ENCODE data around the gene MAD1L1.

DNA sequence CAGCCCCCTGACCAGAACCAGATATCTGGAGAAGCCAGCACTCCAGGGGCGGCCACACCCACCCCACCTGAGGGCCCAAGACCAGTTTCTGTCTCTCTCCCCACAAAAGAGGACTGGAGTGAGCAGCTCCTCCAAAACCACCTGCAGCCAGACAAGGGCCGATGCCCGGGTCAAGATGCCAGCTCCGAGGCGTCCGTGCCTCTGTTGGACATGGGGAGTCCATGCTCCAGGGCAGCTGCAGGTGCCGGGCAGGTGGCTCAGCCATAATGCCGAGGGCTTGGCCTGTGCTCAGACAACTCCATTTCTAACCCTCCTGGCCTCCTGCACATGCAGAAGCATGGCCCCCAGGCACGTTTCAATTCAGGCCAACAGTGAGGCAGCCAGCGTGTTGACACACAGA lies 234.6 kb downstream of the MAD1L1 start:
- TF ChIP-seq, protein P1, sequence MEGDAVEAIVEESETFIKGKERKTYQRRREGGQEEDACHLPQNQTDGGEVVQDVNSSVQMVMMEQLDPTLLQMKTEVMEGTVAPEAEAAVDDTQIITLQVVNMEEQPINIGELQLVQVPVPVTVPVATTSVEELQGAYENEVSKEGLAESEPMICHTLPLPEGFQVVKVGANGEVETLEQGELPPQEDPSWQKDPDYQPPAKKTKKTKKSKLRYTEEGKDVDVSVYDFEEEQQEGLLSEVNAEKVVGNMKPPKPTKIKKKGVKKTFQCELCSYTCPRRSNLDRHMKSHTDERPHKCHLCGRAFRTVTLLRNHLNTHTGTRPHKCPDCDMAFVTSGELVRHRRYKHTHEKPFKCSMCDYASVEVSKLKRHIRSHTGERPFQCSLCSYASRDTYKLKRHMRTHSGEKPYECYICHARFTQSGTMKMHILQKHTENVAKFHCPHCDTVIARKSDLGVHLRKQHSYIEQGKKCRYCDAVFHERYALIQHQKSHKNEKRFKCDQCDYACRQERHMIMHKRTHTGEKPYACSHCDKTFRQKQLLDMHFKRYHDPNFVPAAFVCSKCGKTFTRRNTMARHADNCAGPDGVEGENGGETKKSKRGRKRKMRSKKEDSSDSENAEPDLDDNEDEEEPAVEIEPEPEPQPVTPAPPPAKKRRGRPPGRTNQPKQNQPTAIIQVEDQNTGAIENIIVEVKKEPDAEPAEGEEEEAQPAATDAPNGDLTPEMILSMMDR (IDR thresholded peaks at IDR 0.05; ENCODE audit: borderline replicate concordance, extremely low read depth, low read length, poor library complexity, severe bottlenecking): no peak
- no peak for TF ChIP-seq EZH2 (IDR thresholded peaks at IDR 0.05; ENCODE audit: borderline replicate concordance, low read depth, low read length, severe bottlenecking)

Data from DND-41 (cell line).